Medulla oblongata (tissue), 1 donor: ENCODE results near the gene CCSER1.
"Not testable (repeated sequence)": the region's sequence is repeated elsewhere in the genome, so short reads cannot be mapped to it uniquely, and the experiment has no call there.

Experiments used
- DNase-seq: peaks from one replicate; pipeline ENCODE4 v3.0.0-alpha.2; 2015; ENCODE audit errors: extremely low spot score

Gene CCSER1

GRCh38 chr4:91366554-91366953 lies 1239.4 kb downstream of the CCSER1 start:
- no peak for DNase-seq

DNA sequence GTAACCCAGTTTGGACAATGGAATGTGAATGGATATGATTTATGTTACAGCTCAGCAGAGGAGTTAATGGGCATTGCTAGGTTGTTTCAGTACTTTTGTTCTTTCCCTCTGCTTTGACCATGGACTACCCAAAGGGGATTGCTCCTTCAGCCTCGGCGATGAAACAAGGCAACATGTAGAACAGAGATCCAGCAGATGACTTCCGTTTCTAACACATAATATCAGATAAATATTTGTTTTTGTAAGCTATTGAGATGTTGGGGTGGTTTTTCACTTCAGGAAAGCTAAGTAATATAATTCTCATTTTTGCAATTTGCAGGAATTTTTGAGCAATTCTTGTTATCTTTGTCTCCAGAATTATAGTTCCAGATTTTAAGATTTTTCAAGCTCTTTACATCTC lies 1241.9 kb downstream of the CCSER1 start:
- no peak for DNase-seq

GRCh38 chr4:91373546-91373945 lies 1246.4 kb downstream of the CCSER1 start:
- DNase-seq, result no peak

DNA sequence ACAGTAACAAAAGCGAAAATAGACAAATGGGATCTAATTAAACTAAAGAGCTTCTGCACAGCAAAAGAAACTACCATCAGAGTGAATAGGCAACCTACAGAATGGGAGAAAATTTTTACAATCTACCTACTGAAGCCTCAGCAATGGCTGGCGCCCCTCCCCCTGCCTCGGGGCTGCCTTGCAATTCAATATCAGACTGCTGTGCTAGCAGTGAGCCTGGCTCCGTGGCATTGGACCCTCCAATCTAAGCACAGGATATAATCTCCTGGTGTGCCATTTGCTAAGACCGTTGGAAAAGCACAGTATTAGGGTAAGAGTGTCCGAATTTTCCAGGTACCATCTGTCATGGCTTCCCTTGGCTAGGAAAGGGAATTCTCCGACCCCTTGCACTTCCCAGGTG lies 1278.2 kb downstream of the CCSER1 start:
- not testable (repeated sequence) for DNase-seq

DNA sequence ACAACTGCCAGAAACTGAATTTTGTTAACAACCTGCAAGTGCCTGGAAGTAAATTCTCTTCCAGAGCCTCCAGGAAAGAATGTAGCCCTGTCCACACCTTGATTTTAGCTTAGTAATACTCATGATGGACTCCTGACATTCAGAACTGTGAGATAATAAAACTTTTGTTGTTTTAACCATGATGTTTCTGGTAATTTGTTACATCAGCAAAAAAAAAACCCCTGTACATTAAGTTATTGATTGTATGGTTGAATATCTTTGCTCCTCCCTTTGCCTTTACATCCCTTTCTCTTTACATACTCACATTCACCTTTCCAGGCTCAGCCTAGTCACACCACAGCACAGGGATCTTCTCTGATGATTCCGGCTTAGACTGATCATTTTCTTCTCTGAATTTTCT lies 1294.8 kb downstream of the CCSER1 start:
- DNase-seq, result no peak

- DNase-seq, result no peak
Observed at GRCh38 chr4:91426725-91427124, 1299.5 kb downstream of the CCSER1 start.

GRCh38 chr4:91427171-91427570 lies 1300.0 kb downstream of the CCSER1 start:
- no peak for DNase-seq

DNA sequence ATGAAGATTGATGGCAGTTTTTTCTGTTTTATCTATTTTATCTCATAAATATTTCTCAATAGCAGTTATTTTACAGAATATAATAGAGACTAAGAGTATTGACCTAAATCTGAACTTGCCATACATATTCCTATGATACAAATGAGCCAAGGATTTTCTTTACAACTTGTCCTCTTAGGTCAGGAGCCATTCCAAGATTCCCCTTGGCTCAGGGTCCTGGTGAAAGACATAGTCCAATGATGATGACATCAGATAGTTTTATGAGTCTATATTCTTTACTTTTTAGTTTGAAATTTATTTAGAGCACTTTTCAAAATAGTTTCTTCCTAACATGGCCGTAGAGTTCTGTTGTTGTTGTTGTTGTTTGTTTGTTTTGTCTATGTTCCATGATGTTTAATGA lies 1307.4 kb downstream of the CCSER1 start:
- no peak for DNase-seq

GRCh38 chr4:91436556-91436955 lies 1309.4 kb downstream of the CCSER1 start:
- no peak for DNase-seq

GRCh38 chr4:91447168-91447567 lies 1320.0 kb downstream of the CCSER1 start:
- no peak for DNase-seq

DNA sequence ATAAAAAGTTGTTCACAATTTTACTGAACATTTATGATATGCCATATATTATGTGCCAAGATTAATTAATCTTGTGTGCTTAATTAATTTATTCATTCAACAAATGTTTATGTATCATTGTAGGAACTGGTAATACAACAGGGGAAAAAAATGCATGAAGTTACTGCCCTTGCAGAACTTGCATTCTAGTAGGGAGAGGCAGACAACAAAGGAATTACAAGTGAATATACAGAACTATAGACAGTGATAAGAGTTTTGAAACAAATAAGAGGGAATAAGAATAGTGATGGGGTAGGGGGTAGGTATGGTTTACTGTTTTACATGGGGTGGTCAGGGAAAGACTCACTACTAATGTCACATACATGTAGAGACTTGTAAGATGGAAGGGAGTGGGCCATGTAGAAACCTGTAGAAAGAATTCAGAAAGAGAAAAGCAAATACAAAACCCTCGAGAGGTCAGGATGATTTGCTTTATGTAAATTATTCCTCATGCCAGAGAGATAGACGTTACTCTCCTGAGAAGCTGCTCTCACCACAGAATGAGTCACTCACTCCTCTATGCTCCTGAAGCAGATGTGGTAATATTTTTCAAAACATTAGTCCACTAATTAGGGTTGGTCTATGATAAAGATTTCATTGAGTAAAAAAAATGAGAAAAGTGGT lies 1321.6 kb downstream of the CCSER1 start:
- DNase-seq, result no peak

DNA sequence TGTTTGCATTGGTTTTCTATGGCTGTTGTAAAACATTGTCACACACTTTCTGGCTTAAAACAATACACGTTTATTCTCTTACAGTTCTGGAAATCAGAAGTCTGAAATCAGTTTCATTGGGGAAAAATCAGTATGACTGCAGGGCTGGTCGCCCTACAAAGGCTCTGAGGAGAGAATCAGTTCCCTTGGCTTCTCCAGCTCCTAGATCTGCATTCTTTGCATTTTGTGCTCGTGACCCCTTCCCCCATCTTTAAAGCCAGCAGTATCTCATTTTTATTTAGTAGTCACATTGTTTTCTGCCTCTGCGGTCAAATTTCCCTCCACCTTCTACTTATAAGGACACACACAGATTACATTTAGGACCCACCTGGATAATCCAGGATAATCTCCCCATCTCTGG lies 1326.9 kb downstream of the CCSER1 start:
- no peak for DNase-seq

GRCh38 chr4:91462566-91462965 lies 1335.4 kb downstream of the CCSER1 start:
- not testable (repeated sequence) for DNase-seq

GRCh38 chr4:91470671-91471070 lies 1343.5 kb downstream of the CCSER1 start:
- DNase-seq, result no peak

GRCh38 chr4:91471280-91471679 lies 1344.1 kb downstream of the CCSER1 start:
- DNase-seq, result no peak

DNA sequence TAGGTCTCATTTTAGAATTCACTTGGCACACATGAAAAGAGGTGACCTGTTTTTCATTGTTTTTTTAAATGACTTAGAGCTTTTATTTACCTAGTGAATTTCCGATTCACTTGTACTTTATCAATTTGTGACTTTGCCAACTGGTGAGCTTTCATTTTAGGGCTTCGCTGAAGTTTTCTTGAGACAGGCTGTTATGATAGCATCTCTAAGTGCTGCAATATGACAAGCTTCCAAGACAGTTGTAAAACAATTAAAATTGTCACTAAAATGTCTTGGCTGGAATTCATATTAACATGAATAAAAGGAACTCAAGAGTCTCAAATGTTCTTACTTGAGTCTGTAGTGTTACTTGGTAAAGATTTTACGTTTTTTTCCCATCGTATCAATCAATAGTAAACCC lies 1344.9 kb downstream of the CCSER1 start:
- no peak for DNase-seq

DNA sequence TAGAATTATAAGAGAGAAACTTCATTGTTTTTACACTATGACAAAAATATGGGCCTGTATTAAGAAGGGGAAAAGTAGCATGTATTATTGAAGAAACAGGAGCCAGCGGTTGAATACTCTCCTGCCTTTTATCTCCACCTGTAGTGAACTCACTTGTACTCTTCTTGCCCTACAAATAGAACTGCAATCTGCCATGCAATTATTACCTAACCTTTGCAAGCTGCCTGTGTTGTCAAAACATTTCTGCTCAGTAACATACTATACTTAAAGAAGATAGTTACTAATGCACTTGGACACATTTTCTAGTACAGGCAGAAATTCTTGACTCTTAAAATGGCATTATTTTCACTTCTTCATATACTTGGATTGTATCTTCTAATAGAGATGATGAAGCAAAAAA lies 1358.2 kb downstream of the CCSER1 start:
- no peak for DNase-seq

DNA sequence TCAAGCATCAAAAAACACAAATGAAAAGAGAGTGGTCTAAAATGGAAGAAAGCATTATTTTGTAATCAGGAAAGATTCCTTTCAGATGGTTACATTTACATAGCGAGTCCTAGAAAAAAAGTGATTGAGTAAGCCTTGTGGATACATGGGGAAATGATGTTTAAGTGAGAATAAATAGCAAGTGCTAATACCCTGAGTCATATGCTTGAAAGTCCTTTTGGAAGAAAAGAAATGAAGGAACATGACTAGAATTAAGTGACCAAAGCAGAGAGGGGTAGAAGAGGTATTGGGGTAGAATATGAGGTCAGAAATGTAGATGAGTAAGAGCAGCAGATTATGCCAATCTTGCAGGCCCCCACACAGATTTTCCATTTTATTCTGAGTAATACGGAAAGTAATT lies 1361.8 kb downstream of the CCSER1 start:
- DNase-seq, result no peak

DNA sequence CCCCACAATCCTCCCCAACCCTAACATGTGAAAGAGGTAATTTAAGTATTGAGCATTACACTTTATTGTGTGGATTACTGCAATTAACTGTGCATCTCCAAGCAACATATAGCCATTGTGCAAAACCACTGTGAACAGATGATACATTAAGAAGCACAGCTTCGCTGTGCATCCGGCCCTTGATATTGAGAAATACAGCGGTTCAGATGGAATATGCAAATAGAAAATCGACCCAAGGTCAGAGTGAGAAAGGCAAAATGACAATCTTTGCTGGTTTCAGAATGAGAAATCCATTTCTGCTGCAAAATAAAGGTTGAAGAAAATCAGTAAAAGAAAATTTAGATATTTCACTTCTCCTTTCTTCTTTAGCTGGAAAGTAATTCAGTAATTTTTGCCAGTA lies 1370.7 kb downstream of the CCSER1 start:
- DNase-seq, result no peak

GRCh38 chr4:91502365-91502764 lies 1375.2 kb downstream of the CCSER1 start:
- no peak for DNase-seq

- no peak for DNase-seq
Observed at GRCh38 chr4:91513326-91513725, 1386.1 kb downstream of the CCSER1 start.

GRCh38 chr4:91519155-91519554 lies 1392.0 kb downstream of the CCSER1 start:
- no peak for DNase-seq

DNA sequence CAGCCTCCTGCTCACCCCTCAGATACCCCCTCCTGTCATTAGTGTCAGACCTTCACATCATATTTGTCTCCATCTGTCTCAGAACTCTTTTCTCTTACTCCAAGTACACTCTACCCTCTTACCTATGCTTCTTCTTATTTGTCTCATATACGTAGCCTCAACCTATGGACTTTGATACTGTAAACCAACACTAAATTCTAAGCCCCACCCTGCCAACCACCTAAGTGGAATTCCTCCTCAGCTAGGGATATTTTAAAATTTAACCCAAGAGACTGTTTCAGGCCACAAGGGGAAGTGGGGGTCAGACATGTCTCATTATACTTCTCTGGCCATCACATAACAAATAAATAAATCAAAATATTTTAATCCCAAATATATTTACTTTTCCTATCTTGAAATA lies 1398.4 kb downstream of the CCSER1 start:
- no peak for DNase-seq

- DNase-seq, result no peak
Observed at GRCh38 chr4:91527056-91527455, 1399.9 kb downstream of the CCSER1 start.
